ENCODE data around the gene CAMP.

The CAMP gene

DNA sequence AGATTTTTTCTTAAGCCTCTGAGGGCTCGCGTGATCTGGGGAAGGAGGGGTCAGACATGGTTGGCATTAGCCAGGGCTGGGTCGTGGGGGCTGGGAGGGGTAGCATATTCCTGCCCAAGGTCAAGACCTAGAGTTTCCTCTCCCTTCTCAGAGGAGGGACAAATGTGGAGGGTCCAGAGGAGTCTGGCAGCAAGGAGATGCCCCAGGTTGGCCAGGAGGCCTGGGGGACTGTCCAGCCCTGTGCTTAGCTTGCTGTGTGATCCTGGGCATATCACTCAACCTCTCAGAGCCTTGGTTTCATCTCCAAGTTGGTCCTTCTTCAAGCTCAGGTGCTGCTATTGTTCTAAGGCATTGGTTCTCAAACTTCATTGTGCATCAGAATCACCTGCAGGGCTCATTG, 9.1 kb upstream of the CAMP start:
- DNase-seq (ENCODE audit: low read depth in 2 of 2): no peak

DNA sequence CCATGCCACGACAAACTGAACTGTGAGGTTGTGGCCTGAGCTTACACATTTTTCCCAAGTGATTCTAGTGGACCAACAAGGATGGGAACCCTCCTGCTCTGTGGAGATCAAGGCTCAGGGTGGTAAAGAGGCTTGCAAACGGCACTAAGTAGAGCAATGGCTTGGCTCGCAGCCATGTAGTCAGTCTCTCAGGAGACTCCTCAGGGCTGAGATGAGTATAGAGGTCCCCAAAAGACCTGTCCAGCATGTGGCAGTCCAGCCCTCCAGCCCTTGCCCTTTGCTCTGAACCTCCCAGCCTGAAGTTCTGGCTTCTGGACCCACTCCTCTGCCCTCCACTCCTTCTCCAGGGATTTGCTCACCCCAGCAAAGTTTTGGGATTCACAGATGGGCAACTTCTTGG, 8.3 kb upstream of the CAMP start:
- DNase-seq (ENCODE audit: low read depth in 2 of 2): no peak

DNA sequence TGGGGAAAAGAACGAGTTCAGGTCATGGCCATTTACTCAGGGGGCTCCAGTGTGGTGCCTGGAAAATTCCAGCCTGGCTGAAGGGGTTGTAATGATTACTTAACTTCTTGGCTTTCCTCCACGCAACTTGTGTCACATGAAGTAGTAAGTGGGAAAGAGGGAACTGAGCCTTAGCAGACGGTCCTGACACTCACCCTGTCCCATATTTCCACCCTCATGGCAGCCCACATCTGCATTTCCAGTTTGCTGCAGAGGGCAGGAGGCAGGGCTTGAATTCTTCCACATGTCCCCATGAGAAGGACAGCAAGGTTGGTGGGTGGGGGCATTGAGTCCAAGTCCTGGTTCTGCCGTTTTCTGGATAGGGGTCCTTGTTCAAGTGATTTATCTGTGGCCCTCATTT, 7.8 kb upstream of the CAMP start:
- no peak for DNase-seq (ENCODE audit: low read depth in 2 of 2)

DNA sequence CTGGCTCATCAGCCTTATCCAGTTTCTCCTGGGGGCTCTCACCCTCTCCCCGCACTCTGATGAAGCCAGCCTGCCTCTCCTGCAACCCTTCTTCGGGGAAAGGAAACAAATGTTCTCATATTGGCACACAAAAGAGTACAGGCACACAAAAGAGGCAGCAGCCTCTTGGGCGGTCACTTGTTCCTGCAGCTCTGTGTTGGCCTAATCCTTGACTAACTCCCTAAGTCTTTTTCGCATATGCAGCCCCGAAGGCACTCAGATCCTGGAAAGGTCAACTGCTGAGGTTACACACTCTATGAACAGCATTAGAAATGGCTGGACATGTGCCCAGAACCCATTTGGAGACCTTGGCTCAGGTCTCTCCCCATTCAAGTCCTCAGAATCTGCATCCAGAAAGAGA, 7.4 kb upstream of the CAMP start:
- no peak for DNase-seq (ENCODE audit: low read depth in 2 of 2)

DNA sequence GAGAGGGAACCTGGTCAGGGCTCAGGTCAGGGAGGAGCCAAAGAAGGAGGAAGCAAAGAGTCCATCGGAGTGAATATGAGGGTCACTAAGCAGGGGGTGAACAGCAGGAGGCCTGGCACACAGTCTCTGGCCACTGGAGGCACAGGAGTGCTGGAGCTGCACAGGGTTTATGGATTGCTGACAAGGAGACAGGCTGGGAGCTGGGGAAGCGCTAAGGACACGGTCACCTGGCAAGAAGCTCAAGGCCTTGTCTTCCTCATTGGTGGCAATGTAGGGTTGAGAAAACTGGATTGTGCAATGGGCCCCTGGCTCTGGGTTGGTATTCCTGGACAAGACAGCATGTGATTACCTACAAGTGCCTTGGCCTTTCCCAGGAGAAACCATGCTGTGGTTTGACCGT, 5.8 kb upstream of the CAMP start:
- no peak for DNase-seq (ENCODE audit: low read depth in 2 of 2)

DNA sequence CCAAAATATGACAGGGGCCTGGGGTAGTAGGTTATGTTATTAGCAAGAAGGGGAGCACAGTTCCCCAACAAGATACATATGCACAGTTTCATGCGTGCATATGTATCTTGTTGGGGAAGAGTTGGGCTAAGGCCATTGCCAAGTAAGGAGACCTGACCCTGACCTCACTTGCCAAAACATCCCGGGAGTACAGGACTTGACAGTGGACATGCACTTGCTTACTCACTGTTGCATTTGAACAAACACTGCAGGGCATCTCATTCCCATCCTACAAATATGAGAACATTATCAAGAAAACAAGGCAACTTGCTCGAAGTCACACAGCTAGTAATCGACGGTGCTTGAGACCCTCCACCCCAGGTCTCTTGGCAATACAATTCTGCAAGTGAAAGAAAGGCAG, 4.8 kb upstream of the CAMP start:
- no peak for DNase-seq (ENCODE audit: low read depth in 2 of 2)

DNA sequence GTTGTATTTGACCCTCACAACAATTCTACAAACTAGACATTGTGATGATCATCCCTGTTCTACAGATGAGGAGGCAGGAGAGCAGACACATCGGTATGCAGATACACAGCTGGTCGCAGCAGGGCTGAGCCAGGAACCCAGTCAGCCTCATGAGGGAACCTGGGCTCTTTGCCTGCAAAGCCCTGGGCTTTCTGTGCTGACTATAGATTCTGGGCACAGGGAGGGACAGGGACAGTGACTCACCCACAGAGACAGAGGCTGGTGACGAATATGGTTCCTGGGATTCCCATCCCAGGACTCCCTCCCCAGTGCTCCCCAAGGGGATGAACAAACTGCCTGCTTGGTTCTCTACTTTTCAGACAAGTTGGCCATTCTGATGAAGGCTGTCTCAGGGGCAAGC, 3.8 kb upstream of the CAMP start:
- DNase-seq (ENCODE audit: low read depth in 2 of 2): no peak

DNA sequence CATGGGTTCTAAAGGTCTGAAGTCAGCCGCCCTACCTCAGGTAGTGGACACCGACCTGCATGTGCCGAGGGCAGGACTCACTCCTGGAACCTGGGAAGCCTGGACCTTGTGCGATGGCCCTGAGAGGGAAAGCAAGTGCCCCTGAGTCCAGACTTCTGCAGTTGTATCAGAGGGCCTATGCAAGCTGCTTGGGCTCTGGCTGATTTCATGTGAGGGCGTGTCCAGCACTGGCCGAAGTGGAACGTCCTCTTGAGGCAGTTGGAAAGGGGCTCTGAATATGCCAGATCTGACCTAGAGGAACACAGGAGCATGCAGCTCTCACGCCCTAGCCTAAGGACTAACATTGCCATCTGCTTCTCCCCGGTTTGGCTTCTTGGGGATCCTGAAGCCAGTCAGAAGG, 2.5 kb upstream of the CAMP start:
- no peak for DNase-seq (ENCODE audit: low read depth in 2 of 2)

DNA sequence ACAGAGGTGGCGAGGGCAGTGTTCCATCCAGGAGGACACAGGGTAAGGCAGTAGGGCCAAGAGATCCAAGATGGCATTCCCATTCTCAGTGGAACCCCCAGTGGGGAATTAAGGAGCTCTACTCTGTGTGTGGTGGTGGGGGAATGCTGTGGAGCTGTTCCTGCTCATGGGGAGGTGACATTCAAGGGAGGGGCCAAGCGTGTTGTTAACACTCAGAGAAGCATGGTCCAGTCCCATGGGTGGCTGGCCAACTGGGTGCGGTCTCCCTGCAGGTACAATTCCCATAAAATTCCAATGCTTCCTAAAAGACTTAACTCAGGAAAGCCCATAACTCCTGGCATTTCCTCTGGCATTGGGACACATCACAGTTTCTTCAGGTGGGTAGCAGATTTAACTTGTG, 2.3 kb downstream of the CAMP start:
- no peak for DNase-seq (ENCODE audit: low read depth in 2 of 2)

DNA sequence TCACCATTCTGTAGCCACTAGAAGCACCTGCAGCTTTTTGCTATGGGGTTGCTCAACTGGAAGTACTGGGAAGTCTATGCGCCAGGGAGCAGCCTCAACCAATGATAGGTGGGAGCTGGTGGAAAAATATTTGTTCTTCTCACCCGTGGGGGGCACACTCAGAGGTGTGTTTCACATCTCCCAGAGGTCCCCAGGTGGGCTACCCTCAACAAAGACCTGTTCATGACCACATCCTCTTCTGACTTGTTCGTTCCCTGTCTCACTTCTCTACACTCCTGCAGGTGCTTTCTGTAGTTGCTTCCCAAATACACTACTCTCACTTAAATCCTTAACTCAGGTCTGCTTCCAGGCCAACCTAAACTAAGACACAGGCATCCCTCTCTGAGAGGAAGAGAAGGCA, 3.6 kb downstream of the CAMP start:
- DNase-seq (ENCODE audit: low read depth in 2 of 2): no peak

DNA sequence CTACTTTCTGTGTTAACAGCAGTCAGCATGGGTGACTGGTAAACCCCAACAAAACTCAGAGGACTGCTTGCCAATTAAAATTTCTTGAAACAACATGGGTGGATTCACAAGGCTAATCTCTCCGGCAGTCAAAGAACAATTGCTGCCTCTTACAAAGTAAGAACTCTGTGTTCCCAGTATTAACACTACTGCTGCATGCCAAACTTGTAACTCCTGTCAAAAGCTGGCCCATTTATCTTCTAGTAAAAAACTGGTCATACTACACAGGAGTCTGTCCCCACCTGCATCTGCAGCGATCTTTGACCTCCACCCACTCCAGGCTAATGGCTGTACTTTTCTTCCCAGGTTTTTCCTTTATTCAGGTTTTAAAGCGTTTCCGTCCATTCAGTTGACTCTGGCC, 8.9 kb downstream of the CAMP start:
- DNase-seq (ENCODE audit: low read depth in 2 of 2): no peak

DNA sequence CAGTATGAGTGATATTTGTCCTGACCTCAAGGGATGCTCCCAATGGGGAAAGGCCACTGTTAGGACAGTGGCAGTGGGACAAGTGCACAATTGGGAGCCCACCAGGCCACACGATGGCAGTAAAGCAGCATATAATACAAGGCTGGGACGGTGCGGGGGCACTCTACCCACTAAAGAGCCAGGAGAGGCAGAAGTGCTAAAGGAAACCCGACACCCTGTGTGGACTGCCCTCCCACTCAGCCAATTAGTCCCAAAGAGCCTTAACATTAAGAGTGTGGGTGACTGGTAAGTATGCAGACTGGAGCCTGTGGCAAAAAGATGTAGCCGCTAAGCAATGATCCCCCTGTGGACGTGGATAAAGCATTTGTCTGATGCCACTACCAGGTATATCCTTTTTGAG, 9.4 kb downstream of the CAMP start:
- DNase-seq (ENCODE audit: low read depth in 2 of 2): peak; percentile 23 to 30

DNA sequence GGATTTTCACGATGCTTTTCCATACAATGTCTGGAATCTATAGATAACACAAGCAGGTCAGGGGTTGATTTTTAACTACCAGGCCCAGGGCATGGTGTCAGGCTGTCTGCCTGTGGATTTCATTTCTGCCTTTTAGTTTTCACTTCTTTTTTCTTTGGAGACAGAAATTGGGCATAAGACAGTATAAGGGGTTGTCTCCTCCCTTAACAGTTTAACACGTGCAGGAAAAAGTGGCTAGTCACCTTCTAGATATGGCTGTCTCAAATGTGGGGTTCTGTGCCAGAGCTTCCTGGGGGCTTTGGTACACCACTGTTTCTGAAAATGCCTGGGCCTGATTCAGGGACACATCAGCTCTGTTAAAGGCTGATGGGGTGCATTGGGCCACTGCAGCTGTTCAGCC, 10.2 kb downstream of the CAMP start:
- no peak for DNase-seq (ENCODE audit: low read depth in 2 of 2)

DNA sequence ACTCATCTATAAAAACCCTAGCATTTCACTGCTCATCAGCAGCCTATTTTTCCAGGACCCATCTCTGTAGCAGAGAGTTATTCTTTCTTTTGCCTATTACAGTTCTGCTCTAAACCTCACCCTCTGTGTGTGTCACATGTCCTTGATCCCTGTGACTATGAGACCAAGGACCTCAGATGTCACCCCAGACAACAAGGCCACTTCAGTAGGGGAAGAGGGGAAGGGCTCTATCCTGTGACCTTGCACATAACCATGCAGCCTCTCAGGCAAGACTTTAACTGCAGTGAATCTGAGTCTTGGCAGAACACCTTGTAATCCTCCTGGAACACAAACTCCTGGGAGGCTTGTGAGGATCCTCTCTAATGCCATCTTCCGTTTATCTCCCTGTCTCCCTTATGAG, 13.2 kb downstream of the CAMP start:
- DNase-seq (ENCODE audit: low read depth in 2 of 2): no peak

DNA sequence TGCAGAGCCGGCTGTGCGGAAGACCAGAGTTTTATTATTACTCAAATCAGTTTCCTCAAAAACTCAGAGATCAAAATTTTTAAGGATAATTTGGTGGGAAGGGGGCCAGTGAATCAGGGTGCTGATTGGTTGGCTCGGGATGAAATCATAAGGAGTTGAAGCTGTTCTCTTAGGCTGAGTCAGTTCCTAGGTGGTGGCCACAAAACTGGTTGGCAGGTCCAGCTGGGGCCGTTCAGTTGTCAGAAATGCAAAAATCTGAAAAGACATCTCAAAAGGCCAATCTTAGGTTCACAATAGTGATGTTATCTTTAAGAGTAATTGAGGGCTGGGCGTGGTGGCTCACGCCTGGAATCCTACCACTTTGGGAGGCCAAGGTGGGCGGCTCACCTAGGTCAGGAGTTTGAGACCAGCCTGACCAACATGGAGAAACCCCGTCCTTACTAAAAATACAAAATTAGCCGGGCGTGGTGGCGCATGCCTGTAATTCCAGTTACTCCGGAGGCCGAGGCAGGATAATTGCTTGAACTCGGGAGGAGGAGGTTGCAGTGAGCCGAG, 15.3 kb downstream of the CAMP start:
- DNase-seq (ENCODE audit: low read depth in 2 of 2): no peak

DNA sequence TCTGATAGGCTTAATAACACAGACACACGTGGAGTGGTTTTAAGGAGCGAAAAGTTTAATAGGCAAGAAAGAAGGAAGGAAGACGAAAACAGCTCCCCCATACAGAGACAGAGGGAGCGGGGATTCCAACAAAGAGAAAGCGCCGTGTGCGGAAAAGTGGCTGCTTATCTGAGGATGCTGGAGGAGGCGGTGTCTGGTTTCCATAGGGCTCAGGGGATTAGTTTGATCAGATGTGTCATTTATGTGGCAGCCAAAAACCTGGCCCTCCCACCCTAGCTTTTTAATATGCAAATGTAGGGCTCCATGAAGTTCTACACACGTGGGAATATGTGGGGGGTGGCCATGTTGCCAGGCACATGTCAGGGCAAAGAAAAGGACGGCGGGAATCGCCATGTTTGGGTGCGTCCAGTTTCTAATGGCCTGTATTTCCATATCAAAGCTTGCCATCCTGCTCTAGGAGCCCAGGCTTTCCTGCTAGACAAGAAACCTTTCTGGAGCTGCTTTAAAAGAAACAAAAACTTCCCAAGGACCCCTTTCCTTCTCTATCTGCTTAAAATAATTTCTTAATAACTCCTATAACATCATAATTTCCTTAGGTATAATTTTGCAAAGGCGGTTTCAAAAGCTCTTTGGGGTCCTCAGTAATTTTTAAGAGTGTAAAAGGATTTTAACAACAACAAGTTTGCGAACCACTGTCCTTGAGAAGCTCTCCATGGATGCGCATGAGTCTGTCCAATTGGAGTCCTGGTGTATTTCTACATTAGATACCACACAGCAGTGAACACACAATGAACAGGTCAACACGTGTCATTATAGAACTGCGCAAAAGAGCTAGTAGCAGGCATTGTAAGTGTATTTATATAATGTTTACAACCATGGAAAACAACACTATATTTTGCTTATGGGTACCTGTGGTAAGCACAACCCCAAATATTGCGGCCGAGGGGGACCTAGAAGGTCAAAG, 17.0 kb downstream of the CAMP start:
- DNase-seq (ENCODE audit: low read depth in 2 of 2): no peak

DNA sequence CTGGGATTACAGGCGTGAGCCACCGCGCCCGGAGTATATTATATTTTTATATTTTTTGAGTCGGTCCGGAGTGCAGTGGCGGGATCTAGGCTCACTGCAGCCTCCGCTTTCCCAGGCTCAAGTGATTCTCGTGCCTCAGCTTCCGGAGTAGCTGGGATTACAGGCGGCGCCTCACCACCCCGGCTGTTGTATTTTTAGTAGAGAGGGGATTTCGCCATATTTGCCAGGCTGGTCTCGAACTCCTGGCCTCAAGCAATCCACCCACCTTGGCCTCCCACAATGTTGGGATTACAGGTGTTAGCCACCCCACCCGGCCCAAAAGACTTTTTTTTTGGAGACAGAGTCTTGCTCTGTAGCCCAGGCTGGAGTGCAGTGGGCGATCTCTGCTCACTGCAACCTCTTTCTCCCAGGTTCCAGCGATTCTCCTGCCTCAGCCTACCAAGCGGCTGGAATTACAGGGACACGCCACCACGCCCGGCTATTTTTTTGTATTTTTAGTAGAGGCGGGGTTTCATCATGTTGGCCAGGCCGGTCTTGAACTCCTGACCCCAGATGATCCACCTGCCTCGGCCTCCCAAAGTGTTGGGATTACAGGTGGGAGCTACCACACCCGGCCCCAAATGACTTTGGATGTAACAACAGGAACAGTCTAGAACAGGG, 18.6 kb downstream of the CAMP start:
- DNase-seq (ENCODE audit: low read depth in 2 of 2): no peak

DNA sequence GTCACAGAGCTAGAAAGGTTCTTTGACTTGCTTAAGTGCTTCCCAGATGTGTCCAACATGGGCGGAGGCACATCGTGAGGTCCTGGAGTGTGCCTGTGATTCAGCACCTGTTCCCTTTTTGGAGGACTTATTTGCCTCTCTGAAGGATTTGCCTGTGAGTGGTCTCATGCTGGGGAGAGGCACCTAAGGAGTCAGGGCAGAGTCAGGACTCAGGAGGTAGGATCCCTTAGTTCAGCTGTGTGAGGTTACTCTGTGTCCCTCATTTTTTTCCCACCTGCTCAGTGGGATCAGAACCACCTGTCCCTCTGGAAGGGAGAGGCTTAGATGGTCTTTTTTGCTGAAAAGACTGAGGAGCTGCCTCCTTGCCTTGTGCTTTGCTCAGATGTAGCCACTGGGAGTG, 20.6 kb downstream of the CAMP start:
- no peak for DNase-seq (ENCODE audit: low read depth in 2 of 2)

DNA sequence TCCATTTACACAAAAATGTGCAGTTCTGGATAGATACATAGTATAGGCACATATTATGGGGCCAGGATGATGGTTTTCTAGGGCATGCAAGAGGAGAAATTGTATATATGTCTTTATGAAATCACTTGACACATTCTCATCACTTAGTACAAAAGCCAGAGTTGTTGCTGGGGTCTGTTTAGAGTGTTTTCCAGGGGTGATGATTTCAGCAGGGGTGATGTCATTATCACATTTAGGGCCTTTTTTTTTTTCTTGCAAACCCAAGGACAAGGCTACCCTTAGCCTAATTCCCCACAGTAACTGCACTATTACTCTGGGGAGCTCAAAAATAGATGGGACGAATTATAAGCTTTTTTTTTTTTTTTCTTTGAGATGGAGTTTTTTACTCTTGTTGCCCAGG, 21.2 kb downstream of the CAMP start:
- no peak for DNase-seq (ENCODE audit: low read depth in 2 of 2)

DNA sequence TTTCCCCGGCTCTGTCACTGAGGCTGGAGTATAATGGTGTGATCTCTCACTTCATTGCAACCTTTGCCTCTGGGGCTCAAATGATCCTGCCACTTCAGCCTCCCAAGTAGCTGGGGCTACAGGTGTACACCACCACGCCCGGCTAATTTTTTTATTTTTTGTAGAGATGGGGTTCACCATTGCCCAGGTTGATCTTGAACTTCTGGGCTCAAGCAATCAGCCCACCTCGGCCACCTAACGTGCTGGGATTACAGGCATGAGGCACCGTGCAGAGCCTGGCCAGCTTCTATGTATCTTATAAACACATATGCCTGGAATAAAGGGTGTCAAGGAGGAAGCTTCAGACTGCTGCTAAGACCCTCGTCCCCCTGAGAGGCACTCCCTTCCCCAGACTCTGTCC, 21.8 kb downstream of the CAMP start:
- no peak for DNase-seq (ENCODE audit: low read depth in 2 of 2)

DNA sequence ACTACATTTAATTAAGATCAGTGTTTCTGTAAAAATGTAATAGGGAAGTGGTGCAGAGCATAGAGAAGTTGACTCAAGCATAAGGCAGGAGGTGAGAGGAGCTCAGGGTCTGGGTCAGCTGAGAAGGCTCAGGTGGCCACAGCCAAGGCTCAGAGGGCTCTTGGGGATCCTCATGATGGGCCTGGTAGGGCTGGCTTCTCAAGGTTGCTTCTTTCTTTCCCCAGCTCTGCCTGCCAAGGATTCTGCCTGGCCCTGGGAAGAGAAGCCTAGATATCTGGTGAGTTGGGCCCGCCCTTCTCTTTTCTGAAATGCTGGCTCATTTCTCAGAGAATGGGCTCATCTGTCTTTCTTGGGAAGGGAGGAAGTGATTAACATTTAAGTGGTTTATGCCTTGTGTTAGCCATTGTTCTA, 24.1 kb downstream of the CAMP start:
- no peak for DNase-seq (ENCODE audit: low read depth in 2 of 2)

DNA sequence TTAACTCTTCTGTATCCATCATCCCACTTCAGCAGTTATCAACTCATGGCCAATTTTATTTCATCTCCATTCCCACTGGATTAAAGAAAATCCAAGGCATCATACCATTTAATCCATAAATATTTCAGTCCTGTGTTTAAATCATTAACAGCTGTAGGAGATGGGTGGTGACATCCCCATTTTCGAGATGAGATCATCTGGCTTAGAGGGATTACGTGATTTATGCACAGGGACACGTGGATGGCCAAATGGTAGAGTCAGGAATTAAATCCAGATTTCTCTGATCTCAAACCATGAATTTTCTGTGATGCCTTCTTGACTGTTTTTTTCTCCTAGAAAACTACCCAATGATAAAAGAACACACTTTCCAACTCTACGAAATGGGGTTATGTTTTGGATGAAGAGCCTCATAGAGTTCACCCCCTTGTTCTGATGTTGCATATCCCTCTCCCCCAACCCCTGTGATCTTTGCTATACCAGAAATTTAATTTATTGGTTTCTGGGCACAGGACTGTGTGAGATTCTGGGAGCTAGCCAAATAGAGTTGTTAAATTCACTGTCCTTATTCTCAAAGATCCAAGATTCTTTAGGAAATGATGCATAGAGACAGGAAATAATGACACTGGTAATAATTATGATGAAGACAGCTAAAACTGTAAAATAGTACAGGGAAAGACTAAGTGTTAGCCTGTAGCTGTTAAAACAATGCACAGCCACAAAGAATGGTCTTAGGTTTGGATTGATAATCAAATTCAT, 25.0 kb downstream of the CAMP start:
- DNase-seq (ENCODE audit: low read depth in 2 of 2): no peak
